Forelimb muscle (tissue), 1 donor: ENCODE results near the gene PRCD. TPM values are rescaled to one million over a fixed set of nuclear protein-coding genes. Genes with fewer than 3 reads are reported as not detected.

Source experiments
- DNase-seq: peaks from one replicate; pipeline ENCODE4 v3.0.0-alpha.2; 2013; ENCODE audit warnings: low read depth
- polyA plus RNA-seq: library from polyadenylated mRNA; unstranded; fragments of 120-200 nt; gene quantifications from one replicate; pipeline ENCODE4 v1.2.1, GENCODE V29; 2013; ENCODE audit not compliant: insufficient read length

The PRCD gene
- polyA plus RNA-seq, 1 donor, result 4.8 TPM

- no peak for DNase-seq
Observed at GRCh38 chr17:76570877-76571471, 31.1 kb downstream of the PRCD start.

GRCh38 chr17:76572201-76572910 lies 32.5 kb downstream of the PRCD start:
- DNase-seq, result no peak

- no peak for DNase-seq
Observed at GRCh38 chr17:76573096-76573495, 33.3 kb downstream of the PRCD start.

GRCh38 chr17:76574166-76574565 lies 34.3 kb downstream of the PRCD start:
- no peak for DNase-seq

GRCh38 chr17:76575570-76575969 lies 35.7 kb downstream of the PRCD start:
- DNase-seq, result no peak

- no peak for DNase-seq
Observed at GRCh38 chr17:76576189-76576588, 36.3 kb downstream of the PRCD start.

GRCh38 chr17:76577876-76578275 lies 38.0 kb downstream of the PRCD start:
- DNase-seq, result no peak

- no peak for DNase-seq
Observed at GRCh38 chr17:76578376-76578775, 38.5 kb downstream of the PRCD start.

- no peak for DNase-seq
Observed at GRCh38 chr17:76579281-76579680, 39.4 kb downstream of the PRCD start.

- no peak for DNase-seq
Observed at GRCh38 chr17:76581515-76581914, 41.7 kb downstream of the PRCD start.

- no peak for DNase-seq
Observed at GRCh38 chr17:76582660-76583059, 42.8 kb downstream of the PRCD start.

- no peak for DNase-seq
Observed at GRCh38 chr17:76584427-76585032, 44.7 kb downstream of the PRCD start.

GRCh38 chr17:76585033-76585648 lies 45.3 kb downstream of the PRCD start:
- DNase-seq, result no peak

GRCh38 chr17:76585649-76586593 lies 46.1 kb downstream of the PRCD start, which contains the start of gene ST6GALNAC2:
TSS of gene ST6GALNAC2 (minus strand) at chr17:76585860. CDS start at chr17:76585808, 52 bp downstream.
- no peak for DNase-seq

GRCh38 chr17:76586741-76587487 lies 47.1 kb downstream of the PRCD start:
- no peak for DNase-seq

- DNase-seq, result no peak
Observed at GRCh38 chr17:76588182-76588581, 48.3 kb downstream of the PRCD start.

- DNase-seq, result no peak
Observed at GRCh38 chr17:76593384-76593826, 53.6 kb downstream of the PRCD start.

GRCh38 chr17:76593959-76594358 lies 54.1 kb downstream of the PRCD start:
- DNase-seq, result no peak

GRCh38 chr17:76594690-76595089 lies 54.8 kb downstream of the PRCD start:
- DNase-seq, result no peak
